GM13976 (cell line): Measurements from ENCODE around the gene RBM12.
"Not testable (repeated sequence)": the region's sequence is repeated elsewhere in the genome, so short reads cannot be mapped to it uniquely, and the experiment has no call there.

Source experiments
- DNase-seq: peaks from one replicate; pipeline ENCODE4 v3.0.0; 2012; ENCODE audit warnings: low spot score
- in situ Hi-C: fragments of 300-500 bp; cut with MboI; formaldehyde crosslinking; loops from one replicate; pipeline ENCODE4 v1.12.0; 2022; ENCODE audit warnings: low sequenced_read_pairs, mixed read lengths, inconsistent platforms; ENCODE audit not compliant: unreplicated experiment
- TF ChIP-seq, protein P1 (sequence below): IDR thresholded peaks from 2 replicates; pipeline ENCODE4 v1.5.1; 2012; ENCODE audit warnings: borderline replicate concordance, mild to moderate bottlenecking; ENCODE audit not compliant: insufficient read depth; ENCODE audit errors: extremely low read depth, missing control alignments, control extremely low read depth

The RBM12 gene

DNA sequence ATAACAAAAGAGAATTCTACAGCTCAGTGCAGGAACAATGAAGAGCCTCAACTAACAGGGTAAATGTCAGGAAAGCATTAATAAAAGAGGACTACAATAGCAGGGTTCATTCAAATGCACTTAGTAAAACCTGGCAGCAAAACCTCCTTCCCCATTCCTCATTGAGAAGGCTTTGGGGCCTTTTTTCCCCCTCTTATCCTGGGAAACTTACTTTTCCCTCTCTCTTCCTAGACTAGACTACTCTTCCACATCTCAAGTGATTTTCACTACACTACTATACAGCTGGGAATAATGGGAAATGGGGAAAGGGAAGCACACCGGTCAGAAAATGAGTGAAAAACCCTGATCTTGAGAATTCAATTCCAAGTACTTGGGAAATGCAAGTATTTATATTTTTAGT lies 44.6 kb upstream of the RBM12 start:
- TF ChIP-seq, protein P1, sequence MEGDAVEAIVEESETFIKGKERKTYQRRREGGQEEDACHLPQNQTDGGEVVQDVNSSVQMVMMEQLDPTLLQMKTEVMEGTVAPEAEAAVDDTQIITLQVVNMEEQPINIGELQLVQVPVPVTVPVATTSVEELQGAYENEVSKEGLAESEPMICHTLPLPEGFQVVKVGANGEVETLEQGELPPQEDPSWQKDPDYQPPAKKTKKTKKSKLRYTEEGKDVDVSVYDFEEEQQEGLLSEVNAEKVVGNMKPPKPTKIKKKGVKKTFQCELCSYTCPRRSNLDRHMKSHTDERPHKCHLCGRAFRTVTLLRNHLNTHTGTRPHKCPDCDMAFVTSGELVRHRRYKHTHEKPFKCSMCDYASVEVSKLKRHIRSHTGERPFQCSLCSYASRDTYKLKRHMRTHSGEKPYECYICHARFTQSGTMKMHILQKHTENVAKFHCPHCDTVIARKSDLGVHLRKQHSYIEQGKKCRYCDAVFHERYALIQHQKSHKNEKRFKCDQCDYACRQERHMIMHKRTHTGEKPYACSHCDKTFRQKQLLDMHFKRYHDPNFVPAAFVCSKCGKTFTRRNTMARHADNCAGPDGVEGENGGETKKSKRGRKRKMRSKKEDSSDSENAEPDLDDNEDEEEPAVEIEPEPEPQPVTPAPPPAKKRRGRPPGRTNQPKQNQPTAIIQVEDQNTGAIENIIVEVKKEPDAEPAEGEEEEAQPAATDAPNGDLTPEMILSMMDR, result no peak
- DNase-seq, result no peak
- in situ Hi-C loops, result no loop called here

DNA sequence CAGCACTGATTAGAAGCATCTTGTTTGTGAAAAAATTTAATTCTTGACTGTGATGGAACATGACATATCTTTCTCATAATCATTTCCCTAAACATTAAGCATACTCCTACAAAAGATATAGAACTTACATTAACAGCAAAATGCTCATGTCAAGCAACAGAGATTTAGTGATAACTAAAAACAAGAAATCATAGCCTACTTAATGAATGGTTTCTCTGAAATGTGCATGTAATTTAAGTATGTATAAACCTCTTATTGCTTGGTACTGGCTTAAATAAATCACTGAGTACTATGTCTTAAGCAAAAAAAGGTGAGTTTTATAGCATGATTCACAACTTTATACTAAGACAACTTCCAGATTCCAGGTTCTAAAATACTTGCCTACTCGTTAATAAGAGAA lies 43.8 kb upstream of the RBM12 start:
- DNase-seq, result no peak
- TF ChIP-seq, protein P1, result no peak
- in situ Hi-C loops, result no loop called here

DNA sequence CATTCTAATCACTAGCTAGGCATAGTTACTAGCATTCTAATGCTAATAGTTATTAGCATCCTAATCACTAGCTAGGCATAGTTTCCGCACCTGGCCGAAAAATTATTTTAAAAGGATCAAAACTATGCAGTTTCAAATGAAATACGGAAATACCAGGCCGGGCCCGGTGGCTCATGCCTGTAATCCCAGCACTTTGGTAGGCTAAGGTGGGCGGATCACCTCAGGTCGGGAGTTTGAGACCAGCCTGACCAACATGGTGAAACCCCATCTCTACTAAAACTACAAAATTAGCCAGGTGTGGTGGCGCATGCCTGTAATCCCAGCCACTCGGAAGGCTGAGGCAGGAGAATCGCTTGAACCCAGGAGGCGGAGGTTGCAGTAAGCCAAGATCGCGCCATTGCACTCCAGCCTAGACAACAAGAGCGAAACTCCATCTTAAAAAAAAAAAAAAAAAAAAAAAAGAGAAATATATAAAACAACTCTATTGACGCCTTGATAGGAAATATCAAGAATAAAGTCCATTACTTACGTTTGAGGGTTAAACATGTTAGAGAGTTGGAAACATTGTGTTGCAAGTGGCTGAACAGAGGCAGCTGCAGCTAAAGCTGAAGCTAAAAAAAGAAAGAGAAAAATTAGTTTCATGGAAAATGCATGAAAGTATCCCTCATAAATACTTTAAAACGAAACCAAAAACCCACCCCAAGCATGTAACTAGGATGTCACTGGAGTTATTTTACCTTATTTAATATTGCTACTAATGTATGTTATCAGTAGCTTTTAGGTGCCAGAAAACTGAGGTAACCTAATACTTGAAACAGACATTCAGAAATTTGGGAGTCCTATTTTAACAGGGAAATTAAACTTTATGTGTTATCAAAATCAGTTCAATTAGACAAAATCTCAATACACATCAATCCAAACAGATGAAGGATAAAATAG lies 42.2 kb upstream of the RBM12 start:
- DNase-seq, in situ Hi-C loops: not testable (repeated sequence)

DNA sequence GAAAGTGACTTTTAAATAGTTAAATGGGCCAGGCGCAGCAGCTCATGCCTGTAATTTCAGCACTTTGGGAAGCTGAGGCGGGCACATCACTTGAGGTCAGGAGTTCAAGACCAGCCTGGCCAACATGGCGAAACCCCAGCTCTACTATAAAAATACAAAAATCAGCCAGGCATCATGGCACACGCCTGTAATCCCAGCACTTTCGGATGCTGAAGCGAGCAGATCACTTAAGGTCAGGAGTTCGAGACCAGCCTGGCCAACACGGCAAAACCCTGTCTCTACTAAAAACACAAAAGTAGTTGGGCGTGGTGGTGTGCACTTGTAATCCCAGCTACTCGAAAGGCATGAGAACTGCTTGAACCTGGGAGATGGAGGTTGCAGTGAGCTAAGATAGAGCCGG lies 41.2 kb upstream of the RBM12 start:
- in situ Hi-C loops, DNase-seq: not testable (repeated sequence)

DNA sequence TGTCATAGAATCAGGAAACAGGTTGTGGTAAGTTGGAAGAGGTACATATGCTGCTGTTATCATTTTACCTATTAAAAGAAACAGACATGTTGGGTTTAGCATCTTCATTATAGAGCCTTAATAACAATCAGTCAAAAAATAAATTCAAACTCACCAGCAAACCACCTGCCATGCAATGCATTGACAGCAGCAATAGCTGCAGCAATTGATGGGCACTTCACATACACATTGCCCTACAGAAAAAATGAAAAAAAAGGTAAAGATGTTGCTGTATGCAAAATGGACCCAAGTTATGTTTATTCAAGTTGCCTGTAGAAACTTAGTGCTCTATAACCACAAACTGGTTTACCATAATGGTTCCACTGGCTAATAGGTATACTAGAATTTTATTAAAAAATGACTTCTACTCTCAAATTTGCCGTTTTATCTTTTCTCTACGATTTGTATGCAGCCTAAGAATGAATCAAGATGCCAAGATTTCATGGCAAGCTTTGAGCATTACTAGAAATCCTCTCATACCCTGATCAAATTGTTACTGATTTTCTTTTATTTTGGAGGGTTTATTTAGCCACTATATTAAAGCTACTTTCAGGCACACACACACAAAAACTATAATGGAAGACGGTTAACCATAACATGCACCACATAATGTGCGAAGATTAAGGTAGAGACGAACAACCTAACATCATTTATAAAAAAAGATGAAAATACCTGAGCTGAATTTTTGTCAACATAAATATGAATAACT lies 40.0 kb upstream of the RBM12 start:
- DNase-seq, result no peak
- in situ Hi-C loops, result no loop called here
- TF ChIP-seq, protein P1, result no peak

DNA sequence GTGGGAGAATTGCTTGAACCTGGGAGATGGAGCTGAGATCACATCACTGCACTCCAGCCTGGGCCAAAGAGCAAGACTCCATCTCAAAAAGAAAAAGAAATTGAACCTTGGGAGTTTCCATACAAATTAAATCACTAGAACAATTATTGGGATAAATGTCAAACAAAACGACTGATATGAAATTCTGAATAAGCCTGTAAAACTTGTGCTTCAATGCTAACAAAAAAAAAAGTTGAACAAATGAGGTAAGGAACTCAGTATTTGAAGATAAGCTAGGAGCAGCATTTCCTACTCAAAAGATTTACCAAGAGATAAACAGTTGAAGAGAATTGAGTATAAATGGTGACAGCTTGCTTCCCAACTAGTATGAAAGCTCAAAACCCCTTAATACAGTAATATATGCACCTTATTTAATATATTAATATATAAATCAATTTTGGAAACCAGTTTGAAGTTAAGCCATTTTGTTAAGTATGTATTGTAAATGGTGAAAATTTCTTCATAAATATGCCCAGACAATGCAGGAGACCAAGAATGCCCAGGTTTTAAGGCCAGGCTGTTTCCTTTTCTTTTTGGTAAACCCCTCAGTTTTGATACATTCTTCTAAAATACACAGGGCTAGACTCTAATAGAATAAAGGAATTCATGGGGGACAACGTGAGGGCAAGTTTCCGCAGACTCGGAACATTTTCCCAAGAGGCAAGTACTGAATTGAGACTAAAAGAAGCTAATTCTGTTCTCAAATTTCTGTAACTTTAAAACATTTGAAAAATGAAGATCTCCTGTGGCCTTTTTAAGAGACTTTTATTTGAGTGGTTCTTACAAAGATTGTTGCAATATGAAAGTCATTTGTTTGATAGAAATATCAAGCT lies 38.4 kb upstream of the RBM12 start:
- in situ Hi-C loops, result no loop called here
- TF ChIP-seq, protein P1, result no peak

DNA sequence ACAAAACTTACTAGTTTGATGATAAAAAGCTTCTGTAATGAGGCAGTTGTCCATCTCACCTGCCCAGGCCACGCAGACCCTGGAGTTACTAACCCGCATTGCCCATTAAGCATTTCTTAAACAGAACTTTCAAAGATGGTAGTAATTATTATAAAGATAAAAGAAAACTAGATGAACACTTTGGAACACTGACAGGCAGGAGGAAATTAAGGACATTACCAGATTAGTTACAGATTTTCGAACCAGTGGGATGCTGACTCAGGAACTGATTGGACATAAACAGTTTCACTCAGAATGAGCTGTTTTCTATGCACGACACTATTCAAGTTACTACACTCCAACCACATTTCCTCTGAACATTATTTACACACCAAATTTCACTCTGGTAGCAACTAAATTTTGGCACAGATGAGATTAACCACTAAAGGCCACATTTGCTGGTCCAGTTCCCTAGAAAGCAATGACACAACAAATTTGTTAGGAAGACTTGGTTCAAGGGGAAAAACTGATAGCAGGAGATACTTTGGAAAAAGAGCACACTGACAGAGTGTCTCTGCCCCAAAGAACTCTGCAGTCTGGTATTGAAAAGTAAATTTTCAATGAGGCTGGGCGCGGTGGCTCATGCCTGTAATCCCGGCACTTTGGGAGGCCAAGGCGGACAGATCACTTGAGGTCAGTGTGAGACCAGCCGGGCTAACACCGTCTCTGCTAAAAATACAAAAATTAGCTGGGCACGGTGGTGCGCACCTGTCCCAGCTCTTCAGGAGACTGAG lies 37.5 kb upstream of the RBM12 start:
- no peak for DNase-seq
- in situ Hi-C loops, result no loop called here
- TF ChIP-seq, protein P1, result no peak

More for the DNA sequence above, 38.4 kb upstream of the RBM12 start:
- DNase-seq, result no peak
